Transverse colon (tissue), 3 donors: Measurements from ENCODE around the gene SGIP1.

Experiments
- EP300 ChIP-seq: sonication (generic); formaldehyde crosslinking; IDR thresholded peaks from one replicate; pipeline ENCODE4 v1.6.1; 2017; ENCODE audit warnings: antibody characterized with exemption, low read depth
- TF ChIP-seq, protein P1 (sequence below), 5 experiments: fragments of 200-600 bp in 3 of 5; fragments of 450-650 bp in 2 of 5; sonication (generic) in 3 of 5; IDR thresholded peaks; 1 replicate in 2 of 5; 2 replicates in 3 of 5; pipeline ENCODE4 v1.5.1; 2016 to 2017; ENCODE audit warnings: antibody characterized with exemption in 5 of 5, inconsistent platforms in 3 of 5, mild to moderate bottlenecking in 2 of 5, moderate library complexity in 1 of 5

GRCh38 chr1:66523562-66523961 is 10.4 kb upstream of the SGIP1 start:
- TF ChIP-seq, protein P1, sequence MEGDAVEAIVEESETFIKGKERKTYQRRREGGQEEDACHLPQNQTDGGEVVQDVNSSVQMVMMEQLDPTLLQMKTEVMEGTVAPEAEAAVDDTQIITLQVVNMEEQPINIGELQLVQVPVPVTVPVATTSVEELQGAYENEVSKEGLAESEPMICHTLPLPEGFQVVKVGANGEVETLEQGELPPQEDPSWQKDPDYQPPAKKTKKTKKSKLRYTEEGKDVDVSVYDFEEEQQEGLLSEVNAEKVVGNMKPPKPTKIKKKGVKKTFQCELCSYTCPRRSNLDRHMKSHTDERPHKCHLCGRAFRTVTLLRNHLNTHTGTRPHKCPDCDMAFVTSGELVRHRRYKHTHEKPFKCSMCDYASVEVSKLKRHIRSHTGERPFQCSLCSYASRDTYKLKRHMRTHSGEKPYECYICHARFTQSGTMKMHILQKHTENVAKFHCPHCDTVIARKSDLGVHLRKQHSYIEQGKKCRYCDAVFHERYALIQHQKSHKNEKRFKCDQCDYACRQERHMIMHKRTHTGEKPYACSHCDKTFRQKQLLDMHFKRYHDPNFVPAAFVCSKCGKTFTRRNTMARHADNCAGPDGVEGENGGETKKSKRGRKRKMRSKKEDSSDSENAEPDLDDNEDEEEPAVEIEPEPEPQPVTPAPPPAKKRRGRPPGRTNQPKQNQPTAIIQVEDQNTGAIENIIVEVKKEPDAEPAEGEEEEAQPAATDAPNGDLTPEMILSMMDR (IDR thresholded peaks at IDR 0.05), result no peak
- no peak for TF ChIP-seq EP300
